ENCODE results near the gene ZNF433. TPM values are rescaled to one million over a fixed set of nuclear protein-coding genes. Genes with fewer than 3 reads are reported as not detected.

Gene ZNF433
- 1.7 and 2.8 TPM in 2 replicates for total RNA-seq

DNA sequence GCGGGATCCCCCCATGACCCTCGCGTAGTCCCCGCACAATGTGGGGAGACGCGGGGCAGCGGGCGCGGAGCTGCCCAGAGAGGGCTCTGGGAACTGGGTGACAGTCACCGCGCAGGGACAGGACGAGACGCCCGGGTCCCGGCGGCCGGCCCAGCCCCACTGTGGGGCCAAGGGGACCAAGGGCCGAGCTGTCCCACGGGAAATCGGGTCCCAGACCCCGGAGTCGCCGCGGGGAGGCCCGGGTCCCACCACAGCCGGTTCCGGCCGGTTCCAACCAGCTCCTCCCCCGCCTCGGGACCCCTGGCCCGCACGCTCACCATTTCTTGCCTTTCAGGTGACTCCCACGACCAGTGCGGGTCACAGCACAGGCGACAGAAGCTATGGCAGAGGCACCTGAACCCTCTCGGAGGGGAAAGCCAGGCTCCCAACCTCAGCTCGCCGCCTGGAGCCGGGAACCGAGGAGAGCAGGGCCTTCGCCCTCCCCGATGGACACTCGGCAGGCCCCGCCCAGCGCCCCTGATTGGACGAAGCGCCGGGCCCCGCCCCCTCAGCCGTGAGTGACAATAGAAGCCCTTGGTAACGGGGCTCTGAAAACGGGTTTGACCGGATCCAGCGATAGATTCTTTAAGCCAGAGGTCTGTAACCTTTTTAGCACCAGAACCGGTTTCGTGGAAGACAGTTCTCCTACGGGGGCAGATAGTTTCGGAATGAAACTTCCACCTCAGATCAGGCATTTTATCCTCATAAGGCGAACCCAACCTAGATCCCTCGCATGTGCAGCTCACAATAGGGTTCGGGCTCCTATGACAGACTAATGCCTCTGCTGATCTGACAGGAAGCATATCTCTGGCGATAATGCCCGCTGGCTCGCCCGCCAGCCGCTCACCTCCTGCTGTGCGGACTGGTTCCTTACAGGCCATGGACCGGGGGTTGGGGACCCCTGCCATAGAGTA, at the start of gene ZNF433:
Gene ZNF433 (minus strand): TSS at position 460 of the 953 bp plus-strand sequence. CDS start 140 bp downstream, at position 320.

DNA sequence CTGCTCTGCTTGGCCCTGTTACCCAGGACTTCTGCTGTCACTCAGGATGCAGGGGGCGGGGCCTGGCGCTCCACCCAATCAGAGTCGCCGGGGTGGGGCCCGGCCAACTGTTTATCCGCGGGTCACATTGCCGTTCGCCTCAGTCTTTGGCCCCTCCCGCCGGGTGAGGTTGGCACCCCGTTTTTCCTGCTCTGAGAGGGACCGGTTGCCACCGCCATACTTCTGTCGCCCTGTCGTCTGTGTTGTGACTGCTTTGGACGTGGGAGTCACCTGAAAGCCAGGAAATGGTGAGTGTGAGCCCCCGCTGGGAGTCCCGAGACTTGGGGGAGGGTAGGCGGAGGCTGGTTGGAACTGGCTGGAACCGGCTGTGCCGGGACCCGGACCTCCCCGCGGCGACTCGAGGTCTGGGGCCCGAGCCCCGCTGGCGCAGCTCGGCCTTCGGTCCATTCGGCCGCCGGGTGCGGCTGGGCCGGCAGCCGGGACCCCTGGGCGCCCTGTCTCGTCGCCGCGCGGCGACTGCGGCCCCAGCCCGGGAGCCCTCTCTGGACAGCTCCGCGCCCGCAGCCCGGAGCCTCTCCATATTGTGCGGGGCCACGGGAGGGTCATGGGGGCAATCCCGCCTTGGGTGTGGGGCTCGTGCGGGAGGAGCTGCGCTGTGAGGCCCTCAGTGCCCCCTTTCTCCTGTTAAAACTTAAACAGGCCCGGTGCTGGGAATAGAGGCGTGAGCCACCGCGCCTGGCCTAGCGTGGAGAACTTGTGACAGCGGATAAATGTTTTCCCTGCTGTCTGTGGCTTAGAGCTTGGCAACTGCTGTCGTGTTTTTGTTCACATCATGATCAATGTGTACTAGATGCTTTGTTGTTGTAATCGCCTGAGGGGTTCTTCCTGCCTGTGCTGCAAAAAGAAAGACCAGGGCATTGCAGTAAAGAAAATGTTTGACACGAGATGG, 29.4 kb upstream of the ZNF433 start, which contains the start of gene ZNF844:
Gene ZNF844 (plus strand): TSS at position 142 of the 949 bp plus-strand sequence. CDS start 143 bp downstream, at position 285.

DNA sequence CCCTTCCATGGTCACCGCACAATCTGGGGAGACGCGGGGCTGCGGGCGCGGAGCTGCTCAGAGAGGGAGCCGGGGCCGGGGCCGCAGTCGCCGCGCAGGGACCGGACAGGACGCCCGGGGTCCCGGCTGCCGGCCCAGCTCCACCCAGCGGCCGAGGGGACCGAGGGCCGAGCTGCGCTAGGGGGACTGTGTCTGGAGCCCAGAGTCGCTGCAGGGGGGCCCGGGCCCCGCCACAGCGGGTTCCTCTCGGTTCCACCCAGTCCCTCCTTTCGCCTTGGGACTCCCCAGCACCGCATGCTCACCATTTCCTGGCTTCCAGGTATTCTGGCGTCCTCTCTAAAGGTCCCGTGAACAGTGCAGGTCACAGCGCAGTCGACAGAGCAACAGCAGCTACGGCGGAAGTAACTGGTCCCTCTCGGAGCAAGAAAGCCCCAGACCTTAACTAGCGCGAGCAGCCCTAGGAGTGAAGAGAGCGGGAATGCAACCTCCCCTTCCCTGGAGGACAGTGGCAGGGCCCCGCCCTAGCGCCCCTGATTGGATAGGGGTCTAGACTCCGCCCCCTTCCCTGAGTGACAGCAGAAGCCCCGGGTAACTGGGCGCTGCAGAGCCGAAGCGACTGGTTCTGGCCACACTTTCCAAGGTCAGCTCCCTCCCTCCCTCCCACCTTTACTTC, 17.2 kb upstream of the ZNF433 start, which contains the start of gene ZNF878:
Gene ZNF878 (minus strand): TSS at position 465 of the 673 bp plus-strand sequence. CDS start 160 bp downstream, at position 305.

DNA sequence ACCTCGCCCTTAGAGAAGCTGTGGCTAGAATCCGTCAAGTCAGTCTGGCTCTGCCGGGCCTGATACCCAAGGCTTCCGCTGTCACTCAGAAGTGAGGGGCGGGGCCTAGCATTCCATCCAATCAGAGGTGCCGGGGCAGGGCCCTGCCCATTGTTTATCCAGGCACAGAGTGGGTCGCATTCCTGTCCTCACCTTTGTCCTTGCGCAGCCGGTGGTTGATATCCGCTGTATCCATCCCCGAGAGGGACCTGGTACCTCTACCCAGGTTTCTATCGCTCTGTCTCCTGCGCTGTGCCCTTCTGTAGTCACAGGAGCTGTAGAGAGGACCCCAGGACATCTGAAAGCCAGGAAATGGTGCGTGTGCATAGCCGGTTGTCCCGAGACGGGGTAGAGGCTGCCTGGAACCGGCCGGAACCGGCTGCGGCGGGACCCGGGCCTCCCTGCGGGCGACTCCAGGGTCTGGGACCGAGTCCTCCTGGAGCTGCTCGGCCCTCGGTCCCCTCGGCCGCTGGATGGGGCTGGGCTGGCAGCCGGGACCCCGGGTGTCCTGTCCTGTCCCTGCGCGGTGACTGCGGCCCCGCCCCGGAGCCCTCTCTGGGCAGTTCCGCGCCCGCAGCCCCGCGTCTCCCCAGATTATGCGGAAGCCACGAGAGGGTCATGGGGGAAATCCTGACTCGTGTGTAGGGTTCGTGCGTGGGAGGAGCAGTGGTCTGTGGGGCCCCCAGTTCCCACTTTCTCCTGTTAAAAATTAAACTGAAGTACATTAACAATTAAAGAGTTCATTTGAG, 70.4 kb downstream of the ZNF433 start, which contains the start of gene ZNF763:
Gene ZNF763 (plus strand): TSS at position 183 of the 788 bp plus-strand sequence. CDS start 169 bp downstream, at position 352.

Other genes starting within 250 kb of the ZNF433 start
- gene ZNF491, start 237.2 kb downstream of the ZNF433 start, total RNA-seq = 0.90 and 2.4 TPM in 2 replicates
- 6.9 and 8.6 TPM in 2 replicates for gene ZNF440, start 221.4 kb downstream of the ZNF433 start, total RNA-seq
- gene ZNF439, start 187.0 kb downstream of the ZNF433 start, total RNA-seq = 0.27 and 2.6 TPM in 2 replicates
- gene ZNF69, start 147.9 kb downstream of the ZNF433 start, total RNA-seq = 1.3 and 4.0 TPM in 2 replicates
- 5.7 and 6.7 TPM in 2 replicates for gene ZNF700, start 110.6 kb downstream of the ZNF433 start, total RNA-seq
- 0.36 and 0.75 TPM in 2 replicates for gene ZNF763, start 70.6 kb downstream of the ZNF433 start, total RNA-seq
- 0.18 and 0.19 TPM in 2 replicates for gene ZNF878, start 17.3 kb upstream of the ZNF433 start, total RNA-seq
- 1.1 and 2.8 TPM in 2 replicates for gene ZNF844, start 29.1 kb upstream of the ZNF433 start, total RNA-seq
- gene ZNF20, start 104.7 kb upstream of the ZNF433 start, total RNA-seq = 2.4 and 3.5 TPM in 2 replicates
- gene ZNF625, start 121.1 kb upstream of the ZNF433 start, total RNA-seq = 10.4 and 10.5 TPM in 2 replicates
- 5.1 and 8.8 TPM in 2 replicates for gene ZNF136, start 127.4 kb upstream of the ZNF433 start, total RNA-seq

Measured in endothelial cell of coronary artery (primary cell).